IMR-90 (cell line): ENCODE data around the gene SSBP2. TPM values are rescaled to one million over a fixed set of nuclear protein-coding genes. Genes with fewer than 3 reads are reported as not detected.
A peak's percentile ranks its signal among the peaks of the same experiment; 100 is the strongest.
"Not testable (repeated sequence)": the region's sequence is repeated elsewhere in the genome, so short reads cannot be mapped to it uniquely, and the experiment has no call there.

ENCODE experiments used
- ATAC-seq: fragments of 200-7000 bp; cut with Tn5 transposase; 2 replicates; pipeline ENCODE4 v1.9.1; 2020; ENCODE audit warnings: low read depth, mild to moderate bottlenecking, moderate library complexity
- BruUV-seq: library from RNA; stranded (reverse); fragments of 400-500 nt; replicated peaks from 2 replicates; lab custom pipeline; 2021; lab: Mats Ljungman, UMichigan
- CTCF ChIA-PET: fragments of 300-600 bp; formaldehyde crosslinking; extraction: SDS; loops from one replicate; lab custom pipeline; 2021; ENCODE audit warnings: antibody characterized with exemption; lab: Yijun Ruan, JAX
- POLR2A ChIA-PET: fragments of 300-600 bp; sonication (Branson Sonifier 250); formaldehyde crosslinking; loops from one replicate; lab custom pipeline; 2022; ENCODE audit warnings: antibody characterized with exemption; ENCODE audit not compliant: unreplicated experiment; lab: Charles Lee
- DNase-seq: peaks from one replicate; pipeline ENCODE4 v3.0.0; 2013
- H2AFZ ChIP-seq: replicated peaks from 2 replicates; pipeline ENCODE3; 2013; ENCODE audit warnings: low read length, mild to moderate bottlenecking; ENCODE audit not compliant: poor library complexity
- H2AK5ac ChIP-seq: 2 replicates; pipeline ENCODE4 v1.6.1; 2013; ENCODE audit warnings: low read depth, low read length, inconsistent platforms
- H2AK9ac ChIP-seq: replicated peaks from 2 replicates; pipeline ENCODE3; 2013; ENCODE audit warnings: mild to moderate bottlenecking, low read depth, low read length, moderate library complexity; ENCODE audit not compliant: poor library complexity
- H2BK120ac ChIP-seq: 2 replicates; pipeline ENCODE4 v1.6.1; 2013; ENCODE audit warnings: low read depth, low read length, inconsistent platforms
- H2BK15ac ChIP-seq: 3 replicates; pipeline ENCODE4 v1.6.1; 2013; ENCODE audit warnings: low read depth, low read length, inconsistent platforms
- H2BK20ac ChIP-seq: 2 replicates; pipeline ENCODE4 v1.6.1; 2013; ENCODE audit warnings: low read depth, mild to moderate bottlenecking, inconsistent platforms, low read length, moderate library complexity
- H2BK5ac ChIP-seq: 2 replicates; pipeline ENCODE4 v1.6.1; 2013; ENCODE audit warnings: mild to moderate bottlenecking, low read depth, low read length, inconsistent platforms; ENCODE audit not compliant: poor library complexity, severe bottlenecking
- H3K14ac ChIP-seq: replicated peaks from 2 replicates; pipeline ENCODE4 v1.6.1; 2013; ENCODE audit warnings: low read depth, low read length, inconsistent platforms
- H3K18ac ChIP-seq: 2 replicates; pipeline ENCODE4 v1.6.1; 2013; ENCODE audit warnings: low read depth, low read length, control low read depth
- H3K23ac ChIP-seq: 2 replicates; pipeline ENCODE4 v1.6.1; 2013; ENCODE audit warnings: low read depth, low read length, inconsistent platforms
- H3K27ac ChIP-seq: 2 replicates; pipeline ENCODE4 v1.5.1; 2013; ENCODE audit warnings: mild to moderate bottlenecking, control low read depth, low read length; ENCODE audit not compliant: insufficient read depth
- H3K27me3 ChIP-seq: 2 replicates; pipeline ENCODE4 v1.6.1; 2013; ENCODE audit warnings: low read length; ENCODE audit not compliant: control insufficient read depth, insufficient read depth
- H3K36me3 ChIP-seq: 2 replicates; pipeline ENCODE4 v1.6.1; 2013; ENCODE audit warnings: low read length, mixed read lengths; ENCODE audit not compliant: control insufficient read depth, insufficient read depth
- H3K4ac ChIP-seq: 2 replicates; pipeline ENCODE4 v1.6.1; 2013; ENCODE audit warnings: low read depth, low read length, inconsistent platforms
- H3K4me1 ChIP-seq: 2 replicates; pipeline ENCODE4 v1.6.1; 2013; ENCODE audit warnings: low read length, mixed read lengths; ENCODE audit not compliant: control insufficient read depth, insufficient read depth
- H3K4me2 ChIP-seq: 2 replicates; pipeline ENCODE4 v1.6.1; 2013; ENCODE audit warnings: low read depth, mild to moderate bottlenecking, control low read depth, low read length, moderate library complexity
- H3K4me3 ChIP-seq: 2 replicates; pipeline ENCODE4 v1.5.1; 2013; ENCODE audit warnings: low read depth, mild to moderate bottlenecking, control low read depth, low read length, moderate library complexity; ENCODE audit not compliant: insufficient read depth
- H3K56ac ChIP-seq: 2 replicates; pipeline ENCODE4 v1.6.1; 2013; ENCODE audit warnings: low read length, inconsistent platforms; ENCODE audit not compliant: insufficient read depth; ENCODE audit errors: extremely low read depth
- H3K79me1 ChIP-seq, 2 experiments: 2 replicates each; pipeline ENCODE4 v1.6.1; 2013; ENCODE audit warnings: low read length in 2 of 2, inconsistent platforms in 1 of 2, low read depth in 1 of 2
- H3K9ac ChIP-seq: 2 replicates; pipeline ENCODE4 v1.6.1; 2013; ENCODE audit warnings: low read depth, low read length, control low read depth
- H3K9me1 ChIP-seq: 2 replicates; pipeline ENCODE4 v1.6.1; 2013; ENCODE audit warnings: low read length, inconsistent platforms; ENCODE audit not compliant: insufficient read depth
- H3K9me3 ChIP-seq: 2 replicates; pipeline ENCODE4 v1.6.1; 2013; ENCODE audit warnings: low read length; ENCODE audit not compliant: control insufficient read depth, insufficient read depth
- H4K20me1 ChIP-seq: 2 replicates; pipeline ENCODE4 v1.6.1; 2013; ENCODE audit warnings: low read length, inconsistent platforms; ENCODE audit not compliant: insufficient read depth
- H4K5ac ChIP-seq: 2 replicates; pipeline ENCODE4 v1.6.1; 2013; ENCODE audit warnings: mild to moderate bottlenecking, low read depth, low read length, control low read depth
- H4K8ac ChIP-seq, 2 experiments: 2 replicates each; pipeline ENCODE4 v1.6.1; 2013; ENCODE audit warnings: low read depth in 2 of 2, low read length in 2 of 2, control low read depth in 1 of 2, inconsistent platforms in 1 of 2
- H4K91ac ChIP-seq: 2 replicates; pipeline ENCODE4 v1.6.1; 2013; ENCODE audit warnings: low read depth, low read length, inconsistent platforms; ENCODE audit not compliant: insufficient read depth
- CEBPB ChIP-seq: IDR thresholded peaks from 2 replicates; pipeline ENCODE4 v1.6.1; 2012; ENCODE audit warnings: low read depth, low read length, improper control_type of control experiment
- CHD1 ChIP-seq: IDR thresholded peaks from 2 replicates; pipeline ENCODE4 v1.6.1; 2012; ENCODE audit warnings: low read depth, low read length, improper control_type of control experiment
- FOS ChIP-seq: fragments of 150-350 bp; IDR thresholded peaks from 2 replicates; pipeline ENCODE4 v1.6.1; 2016; ENCODE audit warnings: low read depth, low read length
- MAFK ChIP-seq: IDR thresholded peaks from 2 replicates; pipeline ENCODE4 v1.6.1; 2012; ENCODE audit warnings: low read depth, low read length, improper control_type of control experiment
- MAZ ChIP-seq: IDR thresholded peaks from 2 replicates; pipeline ENCODE4 v1.6.1; 2012; ENCODE audit warnings: low read depth, mild to moderate bottlenecking, low read length, improper control_type of control experiment, moderate library complexity, borderline replicate concordance
- POLR2A ChIP-seq: IDR thresholded peaks from 2 replicates; pipeline ENCODE4 v1.6.1; 2012; ENCODE audit warnings: mild to moderate bottlenecking, low read depth, low read length
- RAD21 ChIP-seq: IDR thresholded peaks from 2 replicates; pipeline ENCODE4 v1.6.1; 2012; ENCODE audit warnings: low read length, improper control_type of control experiment
- RFX5 ChIP-seq: IDR thresholded peaks from 2 replicates; pipeline ENCODE4 v1.8.0; 2012; ENCODE audit warnings: low read depth, mild to moderate bottlenecking, low read length, moderate library complexity
- SMC3 ChIP-seq: fragments of 150-350 bp; IDR thresholded peaks from 2 replicates; pipeline ENCODE4 v1.6.1; 2016; ENCODE audit warnings: low read depth, mild to moderate bottlenecking, antibody characterized with exemption, low read length, moderate library complexity
- WGBS, 2 experiments: methylation state at CpG; one replicate each; pipeline versions ENCODE4 v1.1.5 to v1.1.7; 2013; ENCODE audit warnings: missing lambda C conversion rate in 2 of 2; ENCODE audit not compliant: insufficient read length in 1 of 2; ENCODE audit errors: extremely low coverage in 2 of 2; 5-methylcytosine and 5-hydroxymethylcytosine counted together
- dilution Hi-C: fragments of 300-500 bp; cut with HindIII; formaldehyde crosslinking; loops from one replicate; pipeline ENCODE4 v1.14.3; 2018; ENCODE audit warnings: low sequenced_read_pairs; ENCODE audit not compliant: unreplicated experiment
- in situ Hi-C: fragments of 300-500 bp; cut with MboI; formaldehyde crosslinking; loops from 3 replicates; pipeline ENCODE4 v1.14.3; 2019; ENCODE audit warnings: low sequenced_read_pairs, inconsistent platforms, mixed read lengths
- intact Hi-C: fragments of 100-400 bp; cut with micrococcal nuclease; formaldehyde crosslinking; loops from 2 replicates; pipeline ENCODE4 v1.10.0; 2022
- polyA plus RNA-seq, 3 experiments: library from polyadenylated mRNA; depleted of rRNA; stranded (reverse); fragments of >200 nt; gene quantifications; 2 replicates each; pipeline ENCODE4 v1.2.3, GENCODE V29; 2012; ENCODE audit warnings: low replicate concordance in 1 of 3
- total RNA-seq: library from RNA; depleted of rRNA; stranded (reverse); fragments of >200 nt; gene quantifications from 2 replicates; pipeline ENCODE4 v1.2.3, GENCODE V29; 2012

The SSBP2 gene
- total and polyA plus RNA-seq, 2 of the 4 experiments (the other 2 are of a cell fraction), result 38.4 to 42.7 TPM

- POLR2A ChIA-PET, result no interaction called here
- H3K9me1 ChIP-seq, result peaks cover 6% of the 10 kb centered on the region
- H3K4me1 ChIP-seq, result peaks cover 9% of the 10 kb centered on the region
- peak overlapping the region; percentile 20; the same call in 1 of the 2 replicates for H2AK5ac ChIP-seq
- CTCF ChIA-PET, result no interaction called here
- H2AFZ ChIP-seq, result peak overlapping the region; percentile 18
- peak overlapping the region; percentile 6; the same call in 1 of the 2 replicates for H3K4ac ChIP-seq
- H3K9me3 ChIP-seq, result no peaks in the 10 kb centered on the region
- no peaks in the 10 kb centered on the region for H3K27me3 ChIP-seq
- H3K4me2 ChIP-seq, result peak overlapping the region; percentile 5; the same call in 1 of the 2 replicates
- no peaks in the 10 kb centered on the region for H3K36me3 ChIP-seq
- no peak overlapping the region for H3K9ac ChIP-seq
- peak overlapping the region; percentile 33 for H2BK120ac ChIP-seq
- TF ChIP-seq SMC3, result no peak
- TF ChIP-seq FOS, result no peak
- no peak for TF ChIP-seq MAFK
- TF ChIP-seq CHD1, result no peak
- no peak for TF ChIP-seq RFX5
- TF ChIP-seq POLR2A, result no peak
- no peak for TF ChIP-seq RAD21
- no peak for TF ChIP-seq CEBPB
- TF ChIP-seq MAZ, result no peak
- peak overlapping the region; percentile 69; the same call in 1 of the 2 replicates for H2BK20ac ChIP-seq
- H4K8ac ChIP-seq, result peak overlapping the region in 1 of 2 experiments; percentile 31; a peak in 1 of 4 replicates
- peak overlapping the region; percentile 68; the same call in 1 of the 2 replicates for H3K23ac ChIP-seq
- no CpG with 5 or more reads among the region's 1 CpG for WGBS, 2 experiments
- H3K4me3 ChIP-seq, result no peak overlapping the region
- intact Hi-C loops, result no loop called here
- no peak overlapping the region for H4K5ac ChIP-seq
- peak overlapping the region; percentile 13; the same call in 1 of the 3 replicates for H2BK15ac ChIP-seq
- 0 out of 2 replicates have a peak overlapping the region, but pooled peaks have one; percentile 37 for H4K91ac ChIP-seq
- ATAC-seq, result peak; percentile 71
- peaks cover 2 to 29% of the 10 kb centered on the region in 2 experiments; a peak in 3 of 4 replicates for H3K79me1 ChIP-seq
- peak overlapping the region; percentile 55 for H3K14ac ChIP-seq
- no TSS peak for BruUV-seq
- in situ Hi-C loops, result no loop called here
- no peak overlapping the region for H3K56ac ChIP-seq
- dilution Hi-C loops, result no loop called here
- H2AK9ac ChIP-seq, result no peak overlapping the region
- H3K18ac ChIP-seq, result peak overlapping the region; percentile 56; the same call in 1 of the 2 replicates
- H4K20me1 ChIP-seq, result peaks cover 13% of the 10 kb centered on the region; the same call in 1 of the 2 replicates
- no peak overlapping the region for H3K27ac ChIP-seq
- DNase-seq, result peak; percentile 72
- H2BK5ac ChIP-seq, result peak overlapping the region; percentile 11
Measured at GRCh38 chr5:81717226-81717625, 33.7 kb downstream of the SSBP2 start.

- H4K8ac ChIP-seq, H2BK15ac ChIP-seq, dilution Hi-C loops, H2BK120ac ChIP-seq, H4K91ac ChIP-seq, H3K4me2 ChIP-seq, in situ Hi-C loops, POLR2A ChIA-PET, DNase-seq, H2AK5ac ChIP-seq, H2AK9ac ChIP-seq, CTCF ChIA-PET, H3K9me1 ChIP-seq, H3K4ac ChIP-seq, H3K14ac ChIP-seq, H3K9me3 ChIP-seq, H3K27me3 ChIP-seq, H3K27ac ChIP-seq, H3K4me1 ChIP-seq, H2BK5ac ChIP-seq, H2BK20ac ChIP-seq, ATAC-seq, intact Hi-C loops, H3K4me3 ChIP-seq, H3K23ac ChIP-seq, H3K36me3 ChIP-seq, H3K56ac ChIP-seq, H3K9ac ChIP-seq, H2AFZ ChIP-seq, H3K18ac ChIP-seq, H4K5ac ChIP-seq: not testable (repeated sequence)
- TSS peak; percentile 14 for BruUV-seq
- H3K79me1 ChIP-seq, result peaks cover 2 to 20% of the 10 kb centered on the region in 2 experiments; a peak in 3 of 4 replicates
- peaks cover 11% of the 10 kb centered on the region; the same call in 1 of the 2 replicates for H4K20me1 ChIP-seq
- no CpG with 5 or more reads among the region's 2 CpGs for WGBS, 2 experiments
Measured at GRCh38 chr5:81714076-81714475, 36.8 kb downstream of the SSBP2 start.
